NCI-H2196 treated with DMSO at 0.1 percent for 48 hours (cell line): ENCODE data around the gene MAT2A.
A peak's percentile ranks its signal among the peaks of the same experiment; 100 is the strongest.
"Not testable (repeated sequence)": the region's sequence is repeated elsewhere in the genome, so short reads cannot be mapped to it uniquely, and the experiment has no call there.

Experiments
- DNase-seq: peaks from one replicate; lab custom pipeline; 2025; ENCODE audit not compliant: unreplicated experiment; lab: John Stamatoyannopoulos, UW

Gene MAT2A

DNA sequence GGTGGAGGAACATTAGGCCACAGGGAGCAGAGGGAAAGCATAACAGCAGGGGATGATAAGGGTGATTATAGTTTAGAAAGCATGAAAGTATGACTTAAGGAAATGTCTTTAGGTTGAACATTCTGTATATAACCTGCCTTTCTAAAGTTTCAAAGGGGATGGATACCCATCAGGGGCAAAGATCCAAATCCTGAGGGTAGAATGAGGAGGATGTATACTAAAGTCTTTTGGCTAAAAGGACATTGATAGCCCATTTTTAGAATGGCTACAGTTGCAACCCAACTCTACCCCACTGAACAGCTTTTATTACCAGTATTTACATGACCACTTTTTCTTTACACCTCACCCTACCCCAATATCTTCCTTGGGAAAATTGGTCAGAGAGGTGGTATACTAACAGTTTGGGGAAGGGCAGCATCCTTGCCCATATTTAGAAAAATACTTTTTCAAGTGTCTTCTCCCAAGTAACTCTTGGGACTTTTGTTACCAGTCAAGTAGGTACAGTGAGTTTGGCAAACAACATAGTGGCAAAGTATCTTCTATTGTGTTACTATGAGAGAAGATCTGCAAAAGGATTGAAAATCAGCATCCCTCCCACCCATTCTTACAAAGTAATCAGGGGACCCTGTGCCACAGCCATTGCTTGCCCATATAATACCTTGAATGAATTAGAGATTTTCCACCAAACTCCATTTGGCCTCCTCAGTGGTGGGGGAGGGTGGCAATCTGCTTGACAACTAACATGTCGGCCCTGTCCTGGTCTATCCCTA is 8.3 kb downstream of the MAT2A start:
- no peak for DNase-seq

DNA sequence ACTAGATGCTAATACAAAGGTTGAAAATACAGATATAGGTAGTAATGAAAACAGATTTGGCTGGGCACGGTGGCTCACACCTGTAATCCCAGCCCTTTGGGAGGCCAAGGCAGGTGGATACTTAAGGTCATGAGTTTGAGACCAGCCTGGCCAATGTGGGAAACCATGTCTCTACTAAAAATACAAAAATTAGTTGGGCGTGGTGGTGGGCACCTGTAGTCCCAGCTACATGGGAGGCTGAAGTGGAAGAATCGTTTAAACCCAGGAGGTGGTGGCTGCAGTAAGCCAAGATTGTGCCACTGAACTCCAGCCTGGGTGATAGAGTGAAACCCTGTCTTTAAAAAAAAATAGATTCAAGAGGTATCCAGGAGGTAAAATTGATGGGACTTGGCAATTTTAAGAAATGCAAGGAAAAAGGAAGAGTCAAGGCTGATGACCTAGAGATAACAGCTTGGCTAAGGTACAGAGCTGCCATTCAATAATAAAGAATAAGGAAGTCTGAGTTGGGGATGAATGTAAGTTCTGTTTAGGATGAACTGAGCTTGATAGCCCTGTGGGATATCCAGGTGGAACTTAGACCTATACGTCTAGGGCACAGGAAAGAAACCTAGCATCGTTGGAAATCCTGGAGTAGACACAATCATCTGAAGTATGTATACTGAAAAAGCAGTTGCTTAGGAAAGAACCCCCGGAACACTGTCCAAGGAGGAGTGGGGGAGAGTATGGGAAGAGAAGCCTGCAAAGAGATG is 9.1 kb downstream of the MAT2A start:
- no peak for DNase-seq

DNA sequence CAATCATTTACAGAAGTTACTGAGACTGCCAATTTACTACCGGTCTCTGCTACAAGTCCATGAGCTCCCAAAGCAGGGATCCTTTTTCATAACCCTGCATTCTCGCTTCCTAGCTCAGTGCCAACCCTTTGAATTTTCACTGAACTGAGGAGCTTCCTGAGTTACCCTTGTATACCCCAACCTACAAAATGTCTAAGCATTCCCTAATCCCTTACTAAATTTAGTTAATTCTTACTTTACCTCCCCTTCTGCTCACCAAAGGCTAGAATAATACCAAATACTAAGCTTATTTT is 9.6 kb downstream of the MAT2A start:
- DNase-seq, result no peak

DNA sequence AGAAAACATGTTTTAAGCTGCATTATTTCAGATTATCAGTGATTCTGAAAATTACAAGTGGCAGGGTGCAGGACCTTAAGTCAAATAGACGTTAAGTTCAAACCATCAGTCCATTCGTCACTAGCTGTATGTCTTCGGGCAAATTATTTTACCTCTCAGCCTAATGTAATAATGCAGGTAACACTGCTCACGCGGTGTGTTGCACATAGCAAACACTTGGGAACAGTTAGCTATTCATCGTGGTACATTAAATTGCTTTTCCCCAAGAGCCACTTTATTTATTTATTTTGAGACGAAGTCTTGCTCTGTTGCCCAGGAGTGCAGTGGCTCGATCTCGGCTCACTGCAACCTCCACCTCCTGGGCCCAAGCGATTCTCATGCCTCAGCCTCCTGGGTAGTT is 10.1 kb downstream of the MAT2A start:
- no peak for DNase-seq

DNA sequence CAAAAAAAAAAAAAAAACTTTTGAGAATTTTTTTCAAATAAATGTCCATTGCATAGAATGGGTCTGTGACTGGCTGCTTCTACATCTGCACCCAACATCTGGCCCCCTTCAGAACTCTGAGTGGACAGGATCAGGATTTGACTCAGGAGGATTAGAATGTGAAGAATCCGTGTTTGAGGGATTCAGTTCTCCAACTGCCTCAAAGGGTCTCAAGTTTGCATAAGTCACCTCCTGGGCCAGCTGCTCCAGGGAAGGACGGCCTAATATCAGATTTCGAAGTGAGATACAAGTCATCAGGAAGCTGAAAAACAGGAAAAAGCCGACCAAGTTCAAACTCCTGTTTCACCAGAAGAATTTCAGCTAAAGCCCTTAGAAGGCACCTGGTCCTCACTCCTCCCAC is 10.9 kb downstream of the MAT2A start:
- DNase-seq, result no peak

DNA sequence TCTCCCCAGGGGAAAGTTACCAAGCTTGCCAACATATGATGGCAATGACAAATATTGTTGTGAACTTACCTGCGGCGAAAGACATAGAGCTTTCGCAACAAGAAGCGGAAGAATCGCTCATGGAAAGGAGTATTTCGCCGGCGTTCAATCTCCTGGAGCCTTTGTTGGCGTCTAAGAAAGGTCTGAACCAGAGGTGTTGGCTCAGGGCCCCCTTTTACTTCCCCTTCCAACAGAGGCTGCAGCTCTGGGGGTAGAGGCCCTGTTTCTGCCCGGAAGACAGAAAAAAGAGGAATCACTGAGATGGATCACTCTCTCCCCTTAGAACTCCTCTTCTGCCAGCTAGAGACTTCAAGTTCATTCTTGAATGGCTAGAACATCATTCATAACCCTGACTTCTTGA is 11.5 kb downstream of the MAT2A start:
- no peak for DNase-seq

DNA sequence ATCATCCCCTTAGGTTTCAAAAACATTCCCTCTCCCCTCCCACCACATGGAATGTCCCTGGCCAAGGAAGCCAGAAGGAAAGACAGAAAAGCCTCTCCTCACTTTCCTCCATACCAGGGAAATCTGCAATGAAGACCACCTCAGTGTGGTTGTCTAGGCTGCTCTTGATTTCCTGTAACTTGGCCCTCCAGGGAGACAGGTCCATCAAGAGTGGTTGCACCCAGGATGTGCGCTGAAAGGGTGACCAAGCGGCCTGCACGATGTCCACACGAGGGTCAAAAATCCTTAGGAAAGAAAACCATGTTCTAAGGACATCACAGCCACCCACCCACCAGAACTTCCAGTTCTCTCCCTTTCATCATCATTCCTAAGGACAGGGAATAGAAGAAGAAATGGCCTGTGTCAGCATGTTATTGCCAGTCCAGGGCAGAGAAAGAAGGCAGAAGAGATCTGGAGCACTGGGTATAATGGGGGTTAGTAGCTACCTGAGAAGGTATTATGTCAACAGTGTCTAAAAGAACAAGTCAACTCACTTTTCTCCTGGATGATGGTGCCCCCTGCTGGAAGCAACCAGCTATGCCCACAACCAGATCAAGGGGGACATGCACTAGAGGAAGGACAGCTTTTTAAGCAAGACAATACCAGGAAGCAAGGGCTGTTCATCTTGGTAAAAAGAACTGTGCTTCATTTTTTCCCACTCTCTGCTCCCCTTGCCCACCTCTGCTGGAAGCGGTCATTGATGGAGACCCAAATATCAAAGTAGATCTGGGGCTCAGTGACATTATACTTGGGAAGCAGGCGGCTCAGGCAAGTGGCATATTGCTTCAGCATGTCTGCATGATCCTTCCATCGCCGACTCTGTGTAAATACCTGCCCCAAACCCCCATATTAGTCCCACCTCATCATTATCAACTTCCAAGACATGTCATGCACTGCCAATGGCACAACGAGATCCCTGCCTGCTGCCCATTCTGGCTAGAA is 13.0 kb downstream of the MAT2A start:
- peak; percentile 27 for DNase-seq

DNA sequence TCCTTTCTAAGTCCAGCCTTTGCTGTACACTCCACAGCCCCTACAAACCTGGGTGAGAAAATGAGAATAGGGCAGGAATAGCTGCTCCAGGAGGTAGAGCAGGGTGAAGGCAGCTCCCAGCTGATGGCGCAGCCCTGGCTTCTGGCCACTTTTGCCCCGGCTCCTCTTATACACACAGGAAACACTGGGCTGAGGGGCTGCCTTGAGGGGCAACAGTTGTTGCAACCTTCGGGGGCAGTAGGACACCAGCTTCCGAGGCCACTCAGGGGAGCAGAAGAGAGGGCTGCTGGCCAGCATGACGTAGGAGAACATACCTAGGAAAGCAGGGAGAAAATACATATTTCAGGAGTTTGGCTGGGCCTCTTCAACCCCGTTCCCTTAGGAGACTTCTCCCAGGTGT is 14.2 kb downstream of the MAT2A start:
- no peak for DNase-seq

DNA sequence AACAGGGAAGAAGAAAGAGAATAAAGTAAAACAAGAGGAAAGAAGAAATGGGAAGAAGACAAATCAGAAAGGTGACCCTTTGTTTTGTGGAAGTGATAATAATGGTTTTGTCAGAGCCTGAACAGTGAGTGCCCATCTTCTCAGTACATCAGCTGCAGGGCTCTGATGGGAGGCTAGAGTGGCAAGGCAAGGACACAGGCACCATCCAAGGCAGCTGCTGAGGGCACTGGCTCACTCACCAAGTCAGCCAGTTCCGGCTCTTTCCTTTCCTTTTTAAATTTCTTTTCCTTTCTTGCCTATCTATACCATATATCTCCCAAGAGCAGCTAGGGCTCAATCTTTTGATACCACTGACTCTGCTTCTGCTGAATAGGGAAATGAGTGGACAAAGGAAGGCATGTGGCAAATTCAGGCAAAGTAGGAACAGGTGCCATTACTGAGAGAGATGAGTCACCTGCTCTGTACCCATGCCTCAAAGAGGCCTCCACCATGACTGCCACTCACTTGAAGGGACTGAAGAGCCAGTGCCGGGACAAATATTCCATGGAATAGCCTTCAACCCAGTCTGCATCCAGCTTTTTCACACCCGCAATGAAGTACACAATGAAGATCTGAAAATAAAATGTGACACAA is 16.1 kb downstream of the MAT2A start:
- DNase-seq, result no peak

DNA sequence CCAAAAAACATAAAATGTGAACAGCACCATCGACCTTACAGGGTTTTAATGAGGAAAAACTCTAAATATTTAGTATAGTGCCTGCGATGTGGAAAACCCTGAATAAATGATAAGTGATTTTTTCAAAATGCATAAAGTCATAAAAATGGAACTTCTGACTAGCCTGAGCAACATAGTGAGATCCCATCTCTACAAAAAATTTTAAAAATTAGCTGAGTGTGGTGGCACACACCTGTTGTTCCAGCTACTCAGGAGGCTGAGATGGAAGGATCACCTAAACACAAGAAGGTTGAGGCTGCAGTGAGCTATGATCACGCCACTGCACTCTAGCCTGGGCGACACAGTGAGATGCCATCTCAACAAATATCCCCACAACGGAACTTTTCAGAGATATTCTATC is 18.2 kb downstream of the MAT2A start:
- no peak for DNase-seq

DNA sequence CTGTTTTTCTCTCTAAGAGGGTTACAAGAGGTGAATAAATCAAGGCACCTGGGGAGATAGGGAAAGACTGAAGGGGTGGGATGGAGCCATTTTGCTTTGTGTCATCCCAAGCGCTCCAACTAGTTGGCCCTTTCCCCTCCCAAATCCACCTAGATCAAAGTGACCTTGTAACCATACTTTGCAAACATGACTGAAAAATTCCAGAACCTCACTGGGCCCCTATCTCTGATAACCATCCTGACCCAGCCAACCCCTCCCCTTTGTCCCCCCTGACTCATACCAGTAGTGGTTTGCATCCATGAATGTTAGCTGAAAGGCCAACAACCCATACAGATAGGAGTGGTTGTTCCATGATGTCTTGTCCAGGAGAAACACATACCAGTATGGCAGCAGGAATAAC is 19.2 kb downstream of the MAT2A start:
- no peak for DNase-seq

DNA sequence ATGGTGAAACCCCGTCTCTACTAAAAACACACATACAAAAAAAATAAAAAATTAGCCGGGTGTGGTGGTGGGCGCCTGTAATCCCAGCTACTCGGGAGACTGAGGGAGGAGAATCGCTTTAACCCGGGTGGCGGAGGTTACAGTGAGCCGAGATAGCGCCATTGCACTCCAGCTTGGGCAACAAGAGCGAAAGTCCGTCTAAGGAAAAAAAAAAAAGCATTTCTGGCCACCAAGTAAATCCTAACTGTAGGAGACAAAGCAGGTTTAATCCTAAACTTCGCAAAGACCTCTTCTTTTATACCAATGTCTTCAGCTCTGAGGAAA is 21.4 kb downstream of the MAT2A start:
- DNase-seq, result not testable (repeated sequence)

DNA sequence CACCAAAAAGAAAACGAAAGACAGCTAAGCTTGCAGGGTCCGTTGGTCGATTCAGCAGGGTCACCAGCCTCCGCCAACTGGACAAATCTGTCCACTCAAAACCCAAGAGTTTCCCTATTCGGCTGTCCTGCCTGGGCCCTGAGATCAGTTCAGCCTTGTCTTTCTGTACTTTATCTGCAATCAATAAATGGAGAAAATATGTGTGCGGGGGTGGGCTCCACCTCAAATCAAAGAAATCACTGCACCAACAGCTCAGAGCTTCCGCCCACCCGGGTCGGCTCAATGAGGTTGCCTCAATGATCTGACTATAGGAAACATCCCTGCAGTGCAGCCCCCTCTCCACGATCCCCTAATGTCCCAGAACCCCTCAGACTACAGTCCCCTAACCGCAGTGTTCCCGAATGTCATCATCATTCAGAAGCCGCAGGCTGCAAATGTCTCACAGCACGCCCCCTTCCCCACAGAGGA is 21.9 kb downstream of the MAT2A start:
- DNase-seq, result no peak

DNA sequence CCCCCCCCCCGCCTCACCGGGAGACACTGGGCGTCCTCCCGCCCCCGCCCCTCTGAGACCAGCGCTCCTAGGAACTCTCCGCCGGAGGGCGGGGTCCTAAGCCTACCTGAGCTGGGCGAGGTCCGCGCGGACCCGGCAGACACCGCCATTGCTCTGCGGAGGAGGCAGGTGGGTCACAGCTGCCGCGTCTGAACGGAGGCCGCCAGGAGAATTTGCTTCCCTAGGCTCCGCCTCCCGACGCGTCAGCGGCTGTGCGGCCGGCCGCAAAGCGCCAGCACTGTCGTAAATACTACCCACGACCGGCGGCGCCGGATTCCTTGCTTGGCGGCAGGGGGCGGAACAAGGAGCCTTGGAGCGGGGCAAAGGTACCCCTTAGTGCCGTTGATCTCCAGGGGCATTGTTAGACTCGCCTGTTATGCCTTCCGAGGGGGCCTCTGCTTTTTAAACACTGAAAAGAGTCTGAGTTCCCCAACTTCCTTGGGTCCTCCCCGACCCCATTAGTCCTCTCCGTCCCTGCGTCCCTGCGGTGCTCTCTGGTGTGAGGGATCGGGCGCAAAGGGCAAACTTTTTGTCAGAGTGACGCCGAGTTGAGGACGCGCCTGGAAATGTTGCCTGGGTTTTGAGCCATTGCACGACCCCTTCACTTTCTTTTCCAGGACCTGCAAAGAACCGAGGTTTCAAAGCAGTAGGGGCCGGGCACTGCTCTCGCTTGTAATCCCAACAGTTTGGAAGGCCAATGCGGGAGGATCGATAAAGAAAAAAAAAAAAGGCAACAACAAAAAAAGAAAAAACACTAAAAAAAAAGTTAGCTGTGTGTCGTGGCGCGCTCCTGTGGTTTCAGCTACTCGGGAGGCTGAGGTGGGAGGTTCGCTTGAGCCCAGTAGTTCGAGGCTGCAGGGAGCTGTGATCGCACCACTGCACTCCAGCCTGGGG is 22.6 kb downstream of the MAT2A start, which contains the start of gene GGCX:
TSS of gene GGCX (minus strand) at position 214 of the 933 bp plus-strand sequence. CDS start at position 149, 65 bp downstream.
- DNase-seq, result peak; percentile 59

DNA sequence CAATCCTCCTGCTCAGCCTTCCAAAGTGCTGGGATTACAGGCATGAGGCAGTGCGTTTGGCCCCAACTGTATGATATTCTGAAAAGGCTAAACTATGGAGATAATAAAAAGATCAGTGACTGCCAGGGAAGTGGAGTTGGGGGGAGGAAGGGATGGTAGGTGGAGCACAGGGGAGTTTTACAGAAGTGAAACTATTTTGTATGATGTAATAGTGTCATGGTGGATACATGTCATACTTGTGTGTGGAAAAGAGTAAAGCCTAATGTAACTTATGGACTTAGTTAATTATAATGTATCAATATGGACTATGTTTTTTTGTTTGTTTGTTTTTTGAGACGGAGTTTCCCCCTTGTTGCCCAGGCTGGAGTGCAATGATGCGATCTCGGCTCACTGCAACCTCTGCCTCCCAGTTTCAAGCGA is 25.2 kb downstream of the MAT2A start:
- no peak for DNase-seq

DNA sequence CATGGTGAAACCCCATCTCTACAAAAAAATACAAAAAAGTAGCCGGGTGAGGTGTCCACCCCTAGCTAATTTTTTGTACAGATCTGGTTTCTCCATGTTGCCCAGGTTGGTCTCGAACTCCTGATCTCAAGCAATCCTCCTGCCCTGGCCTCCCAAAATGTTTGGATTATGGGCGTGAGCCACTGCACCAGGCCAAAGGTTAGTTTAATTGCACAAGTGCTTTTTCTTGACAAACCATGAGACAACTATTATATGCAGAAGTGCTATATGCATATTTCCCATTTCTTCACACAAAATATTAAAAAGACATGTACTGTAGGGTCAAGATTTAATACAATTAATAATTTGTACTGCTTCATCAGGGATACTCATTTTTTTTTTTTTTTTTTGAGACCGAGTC is 27.3 kb downstream of the MAT2A start:
- DNase-seq, result no peak

DNA sequence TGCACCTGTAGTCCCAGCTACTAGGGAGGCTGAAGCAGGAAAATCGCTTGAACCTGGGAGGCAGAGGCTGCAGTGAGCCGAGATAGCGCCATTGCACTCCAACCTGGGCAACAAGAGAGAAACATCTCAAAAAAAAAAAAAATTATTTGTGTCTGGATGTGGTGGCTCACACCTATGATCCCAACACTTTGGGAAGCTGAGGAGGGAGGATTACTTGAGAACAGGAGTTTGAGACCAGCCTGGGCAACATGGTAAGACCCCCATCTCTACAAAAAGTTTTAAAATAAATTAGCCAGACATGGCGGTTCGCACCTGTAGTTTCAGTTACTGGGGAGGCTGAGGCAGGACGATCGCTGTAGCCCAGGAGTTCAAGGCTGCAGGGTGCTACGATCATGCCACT is 36.8 kb downstream of the MAT2A start:
- no peak for DNase-seq

DNA sequence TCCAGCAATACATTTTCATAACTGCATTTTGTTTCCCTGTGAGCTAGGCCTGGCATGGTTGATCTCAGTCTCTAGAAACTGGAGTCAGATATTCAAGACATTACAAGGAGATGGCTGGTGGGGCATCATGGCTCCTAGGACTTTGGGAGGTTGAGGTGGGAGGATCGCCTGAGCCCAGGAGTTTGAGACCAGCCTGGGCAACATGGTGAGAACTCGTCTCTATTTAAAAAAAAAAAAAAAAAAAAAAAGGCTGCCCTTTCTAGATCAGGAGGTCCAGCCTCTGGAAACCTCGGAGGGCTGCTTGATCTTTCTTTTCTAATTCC is 38.1 kb downstream of the MAT2A start:
- DNase-seq, result no peak

DNA sequence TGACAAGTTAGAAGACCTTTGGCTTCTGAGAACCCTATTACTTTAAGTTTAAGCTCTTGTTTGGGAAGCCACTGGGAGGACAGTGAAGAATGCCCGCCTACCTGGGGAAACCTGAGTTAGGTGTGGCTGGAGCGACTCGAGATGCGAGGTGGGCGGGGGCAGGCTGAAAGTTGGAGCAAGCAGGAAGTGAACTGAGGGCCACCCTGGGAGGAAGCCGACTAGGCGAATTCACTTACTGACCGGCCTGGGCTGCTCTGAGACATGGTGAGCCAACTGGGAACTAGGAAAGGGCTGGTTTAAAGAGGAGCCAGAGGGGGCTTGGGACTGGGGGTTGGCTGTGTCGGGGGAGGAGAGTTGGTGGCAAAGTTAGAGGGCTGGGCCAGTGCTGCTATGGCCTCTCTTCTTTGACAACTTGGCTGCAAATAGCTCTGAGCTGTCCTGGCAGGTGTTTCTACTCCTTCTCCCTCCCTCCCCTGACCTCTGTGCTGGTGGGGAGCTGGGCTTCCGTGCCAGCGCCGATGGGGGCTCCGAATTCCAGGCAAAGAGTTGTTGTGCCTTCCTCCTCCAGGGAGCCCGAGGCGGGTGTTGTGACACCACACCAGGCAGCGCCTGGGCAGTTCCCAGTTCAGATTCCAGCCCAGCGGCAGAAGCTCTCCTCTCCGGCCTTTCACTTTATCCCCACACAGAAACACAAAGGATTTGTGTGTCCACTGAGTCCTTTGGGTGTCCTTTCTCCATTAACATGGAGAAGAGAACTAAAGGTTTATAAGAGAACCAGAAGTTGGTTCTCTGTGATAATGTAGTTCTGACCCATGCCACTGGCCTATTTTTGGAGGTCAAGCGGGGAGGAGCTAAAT is 38.6 kb downstream of the MAT2A start, which contains the start of gene VAMP8:
TSS of gene VAMP8 (plus strand) at position 201 of the 857 bp plus-strand sequence. CDS start at position 262, 61 bp downstream.
- DNase-seq, result peak; percentile 0
